ENCODE measurements around the gene TFCP2L1.

TFCP2L1 gene

DNA sequence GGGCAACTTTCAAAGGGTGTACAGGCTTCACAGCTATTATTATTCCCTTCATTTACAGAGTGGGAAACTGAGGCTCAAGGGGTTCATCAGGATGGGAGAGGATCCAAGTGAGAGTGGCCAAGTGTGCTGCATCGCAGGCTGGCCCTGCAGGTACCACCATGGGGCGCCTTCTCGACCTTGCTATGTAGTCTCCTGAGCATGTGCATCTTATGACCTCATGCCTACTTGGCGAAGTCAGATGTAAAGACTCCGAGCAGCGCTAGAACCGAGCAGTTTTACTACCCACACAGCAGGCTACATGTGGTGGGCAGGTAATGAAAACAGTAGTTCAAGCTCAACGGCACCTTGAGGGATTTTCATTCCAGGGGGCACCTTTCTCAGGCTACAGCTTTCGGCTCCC is 42.0 kb downstream of the TFCP2L1 start:
- H4K20me1 ChIP-seq (ENCODE audit: insufficient read depth, low read length) = no peaks in the 10 kb centered on the region
- no peak overlapping the region for H3K4me2 ChIP-seq (ENCODE audit: low read length)
- no peak overlapping the region for H3K4me3 ChIP-seq (ENCODE audit: low read depth, low read length, poor library complexity, severe bottlenecking)
- H3K9me3 ChIP-seq (ENCODE audit: low read length) = no peaks in the 10 kb centered on the region
- H3K9ac ChIP-seq (ENCODE audit: low read length) = no peak overlapping the region
- H3K27me3 ChIP-seq (ENCODE audit: insufficient read depth, low read length) = no peaks in the 10 kb centered on the region; the same call in 1 of the 2 replicates
- H2AFZ ChIP-seq (ENCODE audit: low read length) = no peak overlapping the region
- no peaks in the 10 kb centered on the region for H3K79me2 ChIP-seq (ENCODE audit: insufficient read depth, low read length)
- no peaks in the 10 kb centered on the region for H3F3A ChIP-seq (ENCODE audit: insufficient read depth, low read length)
- no peaks in the 10 kb centered on the region for H3K36me3 ChIP-seq (ENCODE audit: insufficient read depth, low read length)
- no peaks in the 10 kb centered on the region for H3K4me1 ChIP-seq (ENCODE audit: insufficient read depth, low read length, severe bottlenecking)
- H3K27ac ChIP-seq (ENCODE audit: low read depth, low read length, poor library complexity, severe bottlenecking) = no peak overlapping the region
- H3K9me2 ChIP-seq (ENCODE audit: low read depth, low read length) = no peaks in the 10 kb centered on the region
- TF ChIP-seq, protein P1, sequence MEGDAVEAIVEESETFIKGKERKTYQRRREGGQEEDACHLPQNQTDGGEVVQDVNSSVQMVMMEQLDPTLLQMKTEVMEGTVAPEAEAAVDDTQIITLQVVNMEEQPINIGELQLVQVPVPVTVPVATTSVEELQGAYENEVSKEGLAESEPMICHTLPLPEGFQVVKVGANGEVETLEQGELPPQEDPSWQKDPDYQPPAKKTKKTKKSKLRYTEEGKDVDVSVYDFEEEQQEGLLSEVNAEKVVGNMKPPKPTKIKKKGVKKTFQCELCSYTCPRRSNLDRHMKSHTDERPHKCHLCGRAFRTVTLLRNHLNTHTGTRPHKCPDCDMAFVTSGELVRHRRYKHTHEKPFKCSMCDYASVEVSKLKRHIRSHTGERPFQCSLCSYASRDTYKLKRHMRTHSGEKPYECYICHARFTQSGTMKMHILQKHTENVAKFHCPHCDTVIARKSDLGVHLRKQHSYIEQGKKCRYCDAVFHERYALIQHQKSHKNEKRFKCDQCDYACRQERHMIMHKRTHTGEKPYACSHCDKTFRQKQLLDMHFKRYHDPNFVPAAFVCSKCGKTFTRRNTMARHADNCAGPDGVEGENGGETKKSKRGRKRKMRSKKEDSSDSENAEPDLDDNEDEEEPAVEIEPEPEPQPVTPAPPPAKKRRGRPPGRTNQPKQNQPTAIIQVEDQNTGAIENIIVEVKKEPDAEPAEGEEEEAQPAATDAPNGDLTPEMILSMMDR (IDR thresholded peaks at IDR 0.05; ENCODE audit: low read length) = no peak
- TF ChIP-seq EZH2 (IDR thresholded peaks at IDR 0.05; ENCODE audit: borderline replicate concordance, low read length) = no peak

DNA sequence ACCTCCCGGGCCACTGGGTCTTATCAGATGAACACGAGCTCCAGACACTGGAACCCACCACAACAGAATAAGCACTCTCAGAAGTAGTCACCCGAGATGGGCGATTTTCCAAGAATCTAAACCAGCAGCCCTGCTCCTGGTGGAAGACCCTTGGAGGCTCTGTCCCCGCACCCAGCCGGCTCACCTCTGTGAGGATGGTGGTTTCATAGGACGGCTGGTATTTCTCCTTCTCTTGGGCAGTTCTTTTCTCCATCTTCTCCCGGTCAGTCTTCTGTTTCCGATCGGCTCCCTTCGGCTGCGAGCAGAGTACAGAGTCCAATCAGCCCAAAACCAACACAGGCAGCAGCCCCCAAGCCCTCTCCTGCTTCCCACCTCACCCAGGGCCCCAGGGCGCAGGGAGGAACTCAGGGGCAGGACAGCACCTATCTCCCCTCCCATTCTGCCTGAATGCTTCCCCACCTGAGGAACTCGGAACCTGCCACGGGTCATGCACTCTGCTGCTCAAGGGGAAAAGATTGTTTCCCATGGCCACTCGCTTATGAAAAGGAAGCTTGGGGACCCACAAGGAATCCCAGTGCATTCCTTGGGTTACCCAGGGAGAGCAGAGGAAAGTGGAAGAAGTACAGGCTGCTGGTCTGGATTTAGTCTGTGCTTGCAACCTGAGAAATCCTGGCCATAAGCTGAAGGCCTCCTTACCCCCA is 42.7 kb downstream of the TFCP2L1 start:
- no peak overlapping the region for H3K4me3 ChIP-seq (ENCODE audit: low read depth, low read length, poor library complexity, severe bottlenecking)
- no peak overlapping the region for H3K4me2 ChIP-seq (ENCODE audit: low read length)
- H3F3A ChIP-seq (ENCODE audit: insufficient read depth, low read length) = no peaks in the 10 kb centered on the region
- no peaks in the 10 kb centered on the region for H3K9me2 ChIP-seq (ENCODE audit: low read depth, low read length)
- no peak overlapping the region for H2AFZ ChIP-seq (ENCODE audit: low read length)
- no peak overlapping the region for H3K9ac ChIP-seq (ENCODE audit: low read length)
- H4K20me1 ChIP-seq (ENCODE audit: insufficient read depth, low read length) = no peaks in the 10 kb centered on the region
- H3K4me1 ChIP-seq (ENCODE audit: insufficient read depth, low read length, severe bottlenecking) = no peaks in the 10 kb centered on the region
- no peaks in the 10 kb centered on the region for H3K79me2 ChIP-seq (ENCODE audit: insufficient read depth, low read length)
- TF ChIP-seq, protein P1 (IDR thresholded peaks at IDR 0.05; ENCODE audit: low read length) = no peak
- no peak for TF ChIP-seq EZH2 (IDR thresholded peaks at IDR 0.05; ENCODE audit: borderline replicate concordance, low read length)
- H3K27me3 ChIP-seq (ENCODE audit: insufficient read depth, low read length) = no peaks in the 10 kb centered on the region; the same call in 1 of the 2 replicates
- H3K36me3 ChIP-seq (ENCODE audit: insufficient read depth, low read length) = no peaks in the 10 kb centered on the region
- no peaks in the 10 kb centered on the region for H3K9me3 ChIP-seq (ENCODE audit: low read length)
- no peak overlapping the region for H3K27ac ChIP-seq (ENCODE audit: low read depth, low read length, poor library complexity, severe bottlenecking)

DNA sequence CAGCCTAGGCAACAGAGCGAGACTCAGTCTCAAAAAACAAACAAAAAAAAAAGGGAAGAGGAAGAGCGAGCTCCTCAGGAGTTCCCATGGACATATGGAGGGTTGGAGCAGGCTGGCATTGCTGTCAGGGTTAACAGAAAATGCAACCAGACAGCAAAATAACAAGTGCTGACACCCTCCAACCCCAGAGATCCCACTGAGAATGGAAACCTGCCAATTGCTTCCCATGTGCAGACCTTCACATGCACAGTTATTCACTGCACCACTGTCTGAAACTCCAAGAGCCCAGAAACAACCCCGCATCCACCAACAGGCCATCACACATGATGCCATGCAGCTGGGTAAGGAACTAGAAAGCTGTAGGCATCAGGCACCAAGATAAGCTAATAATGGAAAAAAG is 43.5 kb downstream of the TFCP2L1 start:
- Histone ChIP-seq H3K36me3 (ENCODE audit: insufficient read depth, low read length) (no peaks in the 10 kb centered on the region), H3K79me2 (ENCODE audit: insufficient read depth, low read length) (no peaks in the 10 kb centered on the region), H4K20me1 (ENCODE audit: insufficient read depth, low read length) (no peaks in the 10 kb centered on the region), H3K4me3 (ENCODE audit: low read depth, low read length, poor library complexity, severe bottlenecking) (no peak overlapping the region), H3K4me1 (ENCODE audit: insufficient read depth, low read length, severe bottlenecking) (no peaks in the 10 kb centered on the region), H3K4me2 (ENCODE audit: low read length) (no peak overlapping the region), H3K27me3 (ENCODE audit: insufficient read depth, low read length) (no peaks in the 10 kb centered on the region; the same call in 1 of the 2 replicates), H2AFZ (ENCODE audit: low read length) (no peak overlapping the region), H3K9ac (ENCODE audit: low read length) (no peak overlapping the region), H3F3A (ENCODE audit: insufficient read depth, low read length) (no peaks in the 10 kb centered on the region), H3K9me2 (ENCODE audit: low read depth, low read length) (no peaks in the 10 kb centered on the region), H3K27ac (ENCODE audit: low read depth, low read length, poor library complexity, severe bottlenecking) (no peak overlapping the region), H3K9me3 (ENCODE audit: low read length) (no peaks in the 10 kb centered on the region)
- no peak for TF ChIP-seq EZH2 (IDR thresholded peaks at IDR 0.05; ENCODE audit: borderline replicate concordance, low read length)
- TF ChIP-seq, protein P1 (IDR thresholded peaks at IDR 0.05; ENCODE audit: low read length) = no peak

Data from OCI-LY1 (cell line).